Measurements from ENCODE around the gene RASGRP4. TPM values are rescaled to one million over a fixed set of nuclear protein-coding genes. Genes with fewer than 3 reads are reported as not detected.

RASGRP4 gene
- total RNA-seq, 2 donors from 2014 or later = 3.6 to 16.9 TPM

DNA sequence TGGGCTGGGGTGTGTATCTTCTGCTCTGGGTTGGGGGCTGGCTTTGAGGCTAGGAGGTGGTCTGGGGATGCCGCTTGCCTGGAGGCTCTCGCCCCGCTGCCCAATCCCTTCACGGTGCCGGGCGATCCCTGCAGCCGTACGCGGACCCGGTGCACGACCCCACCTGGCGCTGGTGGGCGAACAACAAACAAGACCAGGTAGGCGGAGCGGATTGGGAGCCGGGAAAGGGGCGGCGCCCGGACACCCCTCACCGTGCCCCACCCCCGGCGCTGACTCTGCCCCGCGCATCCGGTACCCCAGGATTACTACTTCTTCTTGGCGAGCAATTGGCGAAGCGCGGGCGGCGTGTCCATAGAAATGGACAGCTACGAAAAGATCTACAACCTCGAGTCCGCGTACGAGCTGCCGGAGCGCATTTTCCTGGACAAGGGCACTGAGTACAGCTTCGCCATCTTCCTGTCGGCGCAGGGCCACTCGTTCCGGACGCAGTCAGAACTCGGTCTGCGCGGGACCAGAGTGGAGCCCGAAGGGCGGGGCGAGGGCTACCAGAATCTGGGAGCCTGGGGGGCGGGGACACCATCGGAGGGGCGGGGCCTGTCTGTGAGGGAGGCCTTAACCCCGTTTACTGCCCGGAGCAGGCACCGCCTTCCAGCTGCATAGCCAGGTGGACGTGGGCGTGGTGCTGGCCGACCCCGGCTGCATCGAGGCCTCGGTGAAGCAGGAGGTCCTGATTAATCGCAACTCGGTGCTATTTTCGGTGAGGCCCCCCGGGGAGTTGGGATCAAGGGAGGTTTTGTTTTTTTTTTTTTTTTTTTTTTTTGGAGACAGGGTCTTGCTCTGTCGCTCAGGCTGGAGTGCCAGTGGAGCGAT, 63.7 kb downstream of the RASGRP4 start:
- ATAC-seq (ENCODE audit: insufficient number of reproducible peaks, low FRiP score, low read depth) = no peak
- Histone ChIP-seq H3K4me3 (peak overlapping the region; percentile 82), H3K27me3 (replicated peaks; ENCODE audit: insufficient read depth) (no peaks in the 10 kb centered on the region), H3K27ac (no peak overlapping the region), H3K36me3 (no peaks in the 10 kb centered on the region), H3K9me3 (no peaks in the 10 kb centered on the region), H3K4me1 (ENCODE audit: control insufficient read depth in 1 of 2, low read depth in 2 of 2) (peaks cover 8 to 17% of the 10 kb centered on the region in 2 donors)
- no peak for DNase-seq (ENCODE audit: low spot score)
- TF ChIP-seq, protein P1, sequence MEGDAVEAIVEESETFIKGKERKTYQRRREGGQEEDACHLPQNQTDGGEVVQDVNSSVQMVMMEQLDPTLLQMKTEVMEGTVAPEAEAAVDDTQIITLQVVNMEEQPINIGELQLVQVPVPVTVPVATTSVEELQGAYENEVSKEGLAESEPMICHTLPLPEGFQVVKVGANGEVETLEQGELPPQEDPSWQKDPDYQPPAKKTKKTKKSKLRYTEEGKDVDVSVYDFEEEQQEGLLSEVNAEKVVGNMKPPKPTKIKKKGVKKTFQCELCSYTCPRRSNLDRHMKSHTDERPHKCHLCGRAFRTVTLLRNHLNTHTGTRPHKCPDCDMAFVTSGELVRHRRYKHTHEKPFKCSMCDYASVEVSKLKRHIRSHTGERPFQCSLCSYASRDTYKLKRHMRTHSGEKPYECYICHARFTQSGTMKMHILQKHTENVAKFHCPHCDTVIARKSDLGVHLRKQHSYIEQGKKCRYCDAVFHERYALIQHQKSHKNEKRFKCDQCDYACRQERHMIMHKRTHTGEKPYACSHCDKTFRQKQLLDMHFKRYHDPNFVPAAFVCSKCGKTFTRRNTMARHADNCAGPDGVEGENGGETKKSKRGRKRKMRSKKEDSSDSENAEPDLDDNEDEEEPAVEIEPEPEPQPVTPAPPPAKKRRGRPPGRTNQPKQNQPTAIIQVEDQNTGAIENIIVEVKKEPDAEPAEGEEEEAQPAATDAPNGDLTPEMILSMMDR (IDR thresholded peaks at IDR 0.05) = no peak

DNA sequence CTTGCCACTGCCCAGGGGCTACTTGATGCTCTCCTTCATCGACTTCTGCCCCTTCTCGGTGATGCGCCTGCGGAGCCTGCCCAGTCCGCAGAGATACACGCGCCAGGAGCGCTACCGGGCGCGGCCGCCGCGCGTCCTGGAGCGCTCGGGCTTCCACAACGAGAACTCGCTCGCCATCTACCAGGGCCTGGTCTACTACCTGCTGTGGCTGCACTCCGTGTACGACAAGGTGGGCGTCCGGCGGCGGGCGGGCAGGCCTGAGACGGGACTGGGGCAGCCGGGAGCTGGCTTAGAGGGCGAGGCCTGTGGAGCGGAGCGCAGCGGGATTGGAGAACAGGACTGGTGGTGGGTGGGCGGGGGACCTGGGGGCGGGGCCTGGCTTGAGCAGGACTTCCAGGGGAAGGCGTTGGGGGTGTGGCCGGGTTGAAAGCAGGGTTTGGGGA, 64.4 kb downstream of the RASGRP4 start:
- TF ChIP-seq, protein P1 (IDR thresholded peaks at IDR 0.05) = peak; percentile 53
- no peaks in the 10 kb centered on the region for H3K9me3 ChIP-seq
- DNase-seq (ENCODE audit: low spot score) = no peak
- no peaks in the 10 kb centered on the region for H3K27me3 ChIP-seq (replicated peaks; ENCODE audit: insufficient read depth)
- peaks cover 8 to 17% of the 10 kb centered on the region in 2 donors for H3K4me1 ChIP-seq (ENCODE audit: control insufficient read depth in 1 of 2, low read depth in 2 of 2)
- no peaks in the 10 kb centered on the region for H3K36me3 ChIP-seq
- H3K27ac ChIP-seq = no peak overlapping the region
- peak; percentile 21 for ATAC-seq (ENCODE audit: insufficient number of reproducible peaks, low FRiP score, low read depth)
- H3K4me3 ChIP-seq = peak overlapping the region; percentile 82

DNA sequence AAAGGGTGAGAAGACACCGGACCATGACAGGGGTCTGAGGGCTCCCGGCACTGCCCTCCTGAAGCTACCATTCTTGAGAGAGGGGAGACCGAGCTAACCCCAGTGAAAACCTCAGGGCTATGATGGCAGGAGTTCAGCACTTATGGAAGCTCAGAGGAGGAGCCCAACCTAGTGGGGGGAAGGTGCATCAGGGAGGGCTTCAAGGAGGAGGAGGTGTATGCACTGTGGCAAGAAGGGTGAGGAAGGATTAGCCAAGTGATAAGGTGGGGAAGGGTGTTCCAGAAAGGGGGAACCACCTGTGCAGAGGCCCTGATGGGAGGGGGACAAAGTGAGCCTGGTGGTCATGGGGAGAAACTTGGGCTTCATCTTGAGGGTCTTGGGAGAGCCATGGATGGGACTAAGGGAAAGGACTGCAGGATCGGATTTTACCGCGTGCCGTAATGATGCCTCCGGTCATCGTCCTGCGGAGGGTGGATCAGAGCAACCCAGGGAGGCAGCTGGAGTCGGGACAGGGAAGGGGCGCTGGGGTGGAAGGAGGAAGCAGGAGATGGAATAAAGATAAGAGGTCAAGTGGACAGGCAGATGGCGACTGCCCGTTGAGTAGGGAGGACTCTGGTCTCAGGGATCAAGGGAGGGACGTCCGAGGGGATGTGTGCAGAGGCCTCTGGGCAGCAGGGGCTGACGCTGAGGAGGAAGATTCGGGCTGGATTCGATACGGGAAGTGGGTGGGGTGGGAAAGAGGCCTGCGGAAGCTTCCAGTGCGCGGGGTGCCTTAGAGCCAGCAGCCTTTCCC, 65.0 kb downstream of the RASGRP4 start:
- Histone ChIP-seq H3K4me3 (peak overlapping the region; percentile 82), H3K27me3 (replicated peaks; ENCODE audit: insufficient read depth) (no peaks in the 10 kb centered on the region), H3K36me3 (no peaks in the 10 kb centered on the region), H3K9me3 (no peaks in the 10 kb centered on the region), H3K4me1 (ENCODE audit: control insufficient read depth in 1 of 2, low read depth in 2 of 2) (peaks cover 8 to 17% of the 10 kb centered on the region in 2 donors), H3K27ac (no peak overlapping the region)
- ATAC-seq (ENCODE audit: insufficient number of reproducible peaks, low FRiP score, low read depth) (no peak), DNase-seq (ENCODE audit: low spot score) (no peak)
- TF ChIP-seq, protein P1 (IDR thresholded peaks at IDR 0.05) = no peak

DNA sequence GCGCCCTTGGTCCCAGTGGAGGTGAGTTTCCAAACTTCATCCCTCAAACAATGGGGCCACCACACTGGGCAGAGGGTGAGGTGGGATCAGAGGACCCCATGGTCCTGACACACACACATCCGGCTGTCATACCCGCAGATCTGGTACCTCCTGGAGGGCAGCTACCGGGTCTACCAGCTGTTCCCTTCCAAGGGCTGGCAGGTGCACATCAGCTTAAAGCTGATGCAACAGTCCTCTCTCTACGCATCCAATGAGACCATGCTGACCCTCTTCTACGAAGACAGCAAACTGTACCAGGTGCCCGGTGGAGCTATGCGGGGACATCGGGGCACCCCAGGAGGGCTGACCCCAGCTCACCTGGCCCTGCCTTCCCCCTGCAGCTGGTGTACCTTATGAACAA, 65.7 kb downstream of the RASGRP4 start:
- Histone ChIP-seq H3K4me3 (no peak overlapping the region), H3K27ac (no peak overlapping the region), H3K36me3 (no peaks in the 10 kb centered on the region), H3K27me3 (replicated peaks; ENCODE audit: insufficient read depth) (no peaks in the 10 kb centered on the region), H3K4me1 (ENCODE audit: control insufficient read depth in 1 of 2, low read depth in 2 of 2) (peaks cover 8 to 17% of the 10 kb centered on the region in 2 donors), H3K9me3 (no peaks in the 10 kb centered on the region)
- no peak for DNase-seq (ENCODE audit: low spot score)
- ATAC-seq (ENCODE audit: insufficient number of reproducible peaks, low FRiP score, low read depth) = no peak
- TF ChIP-seq, protein P1 (IDR thresholded peaks at IDR 0.05) = no peak

All from thoracic aorta (tissue), 2 donors.